ENCODE results near the gene SLC2A4. TPM values are rescaled to one million over a fixed set of nuclear protein-coding genes. Genes with fewer than 3 reads are reported as not detected.

SLC2A4 gene
- 0.19 and 0.20 TPM in 2 replicates for total RNA-seq (2022)
- percentile 9 among the genes with signal in this experiment for Bru-seq, nascent RNA
- percentile 13 among the genes with signal in this experiment for BruChase-seq, experiment 1, labeled RNA remaining after a 6-hour chase
- BruChase-seq, experiment 2, labeled RNA remaining after a 2-hour chase, result percentile 22 among the genes with signal in this experiment
- long read RNA-seq, result 0 reads

DNA sequence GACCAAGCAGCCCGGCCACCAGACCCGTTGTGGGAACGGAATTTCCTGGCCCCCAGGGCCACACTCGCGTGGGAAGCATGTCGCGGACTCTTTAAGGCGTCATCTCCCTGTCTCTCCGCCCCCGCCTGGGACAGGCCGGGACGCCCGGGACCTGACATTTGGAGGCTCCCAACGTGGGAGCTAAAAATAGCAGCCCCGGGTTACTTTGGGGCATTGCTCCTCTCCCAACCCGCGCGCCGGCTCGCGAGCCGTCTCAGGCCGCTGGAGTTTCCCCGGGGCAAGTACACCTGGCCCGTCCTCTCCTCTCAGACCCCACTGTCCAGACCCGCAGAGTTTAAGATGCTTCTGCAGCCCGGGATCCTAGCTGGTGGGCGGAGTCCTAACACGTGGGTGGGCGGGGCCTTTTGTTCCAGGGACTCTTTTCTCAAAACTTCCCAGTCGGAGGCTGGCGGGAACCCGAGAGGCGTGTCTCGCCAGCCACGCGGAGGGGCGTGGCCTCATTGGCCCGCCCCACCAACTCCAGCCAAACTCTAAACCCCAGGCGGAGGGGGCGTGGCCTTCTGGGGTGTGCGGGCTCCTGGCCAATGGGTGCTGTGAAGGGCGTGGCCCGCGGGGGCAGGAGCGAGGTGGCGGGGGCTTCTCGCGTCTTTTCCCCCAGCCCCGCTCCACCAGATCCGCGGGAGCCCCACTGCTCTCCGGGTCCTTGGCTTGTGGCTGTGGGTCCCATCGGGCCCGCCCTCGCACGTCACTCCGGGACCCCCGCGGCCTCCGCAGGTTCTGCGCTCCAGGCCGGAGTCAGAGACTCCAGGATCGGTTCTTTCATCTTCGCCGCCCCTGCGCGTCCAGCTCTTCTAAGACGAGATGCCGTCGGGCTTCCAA is at the start of gene SLC2A4:
Gene SLC2A4, plus strand, starts transcription at position 645 of the 879 bp plus-strand sequence. Its CDS starts 217 bp downstream, at position 862.
- TF ChIP-seq, protein P1, sequence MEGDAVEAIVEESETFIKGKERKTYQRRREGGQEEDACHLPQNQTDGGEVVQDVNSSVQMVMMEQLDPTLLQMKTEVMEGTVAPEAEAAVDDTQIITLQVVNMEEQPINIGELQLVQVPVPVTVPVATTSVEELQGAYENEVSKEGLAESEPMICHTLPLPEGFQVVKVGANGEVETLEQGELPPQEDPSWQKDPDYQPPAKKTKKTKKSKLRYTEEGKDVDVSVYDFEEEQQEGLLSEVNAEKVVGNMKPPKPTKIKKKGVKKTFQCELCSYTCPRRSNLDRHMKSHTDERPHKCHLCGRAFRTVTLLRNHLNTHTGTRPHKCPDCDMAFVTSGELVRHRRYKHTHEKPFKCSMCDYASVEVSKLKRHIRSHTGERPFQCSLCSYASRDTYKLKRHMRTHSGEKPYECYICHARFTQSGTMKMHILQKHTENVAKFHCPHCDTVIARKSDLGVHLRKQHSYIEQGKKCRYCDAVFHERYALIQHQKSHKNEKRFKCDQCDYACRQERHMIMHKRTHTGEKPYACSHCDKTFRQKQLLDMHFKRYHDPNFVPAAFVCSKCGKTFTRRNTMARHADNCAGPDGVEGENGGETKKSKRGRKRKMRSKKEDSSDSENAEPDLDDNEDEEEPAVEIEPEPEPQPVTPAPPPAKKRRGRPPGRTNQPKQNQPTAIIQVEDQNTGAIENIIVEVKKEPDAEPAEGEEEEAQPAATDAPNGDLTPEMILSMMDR (IDR thresholded peaks at IDR 0.05; ENCODE audit: unreplicated experiment), result no peak
- CTCF ChIA-PET, result interaction anchor here (0.6 to 2.9 kb wide), 6 partner anchors 9 to 279 kb away, joined by 3 to 14 read pairs (median 3); partner anchors contain the start of gene PHF23
- no peaks in the 10 kb centered on the region for H3K9me3 Mint-ChIP-seq (ENCODE audit: low read depth, unreplicated experiment)

DNA sequence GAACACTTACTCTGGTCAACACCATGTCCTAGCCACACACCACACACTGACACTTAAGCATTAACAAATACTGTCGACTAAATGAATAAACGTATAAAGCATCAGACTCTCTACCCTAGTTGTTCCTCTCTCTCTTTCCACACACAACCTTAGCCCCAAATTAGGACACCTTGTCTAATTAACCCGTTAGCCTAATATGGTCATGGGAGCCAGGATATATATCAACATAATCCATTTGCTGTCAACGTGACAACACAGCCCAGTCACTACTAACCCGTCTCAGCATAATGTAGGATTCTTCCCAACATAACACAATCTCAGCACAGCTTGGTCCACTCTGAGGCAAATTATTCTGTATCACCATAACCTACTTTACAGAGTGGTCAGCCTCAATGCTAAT is 49.4 kb upstream of the SLC2A4 start:
- no peak overlapping the region for H3K27ac Mint-ChIP-seq (ENCODE audit: unreplicated experiment)
- peaks cover 63% of the 10 kb centered on the region for H3K36me3 Mint-ChIP-seq (ENCODE audit: insufficient read depth, unreplicated experiment)

More for the DNA sequence above, at the start of gene SLC2A4:
- intact Hi-C loops (cut with micrococcal nuclease; ENCODE audit: unreplicated experiment), result loop anchor here (2.0 kb wide), 1 partner anchor 13 kb away; the partner anchor contains the start of gene YBX2
- Mint-ChIP-seq H3K27ac (ENCODE audit: unreplicated experiment) (no peak within 1 kb of the TSS), H3K4me3 (ENCODE audit: low read depth, unreplicated experiment) (peak within 1 kb of the TSS; percentile 75), H3K4me1 (ENCODE audit: low read depth, unreplicated experiment) (peaks cover 16% of the 10 kb centered on the region), H3K27me3 (ENCODE audit: unreplicated experiment) (peaks cover 19% of the 10 kb centered on the region), H3K36me3 (ENCODE audit: insufficient read depth, unreplicated experiment) (peaks cover 14% of the 10 kb centered on the region)
- peak; percentile 91 for DNase-seq
- BruUV-seq (replicated peaks), result no TSS peak

DNA sequence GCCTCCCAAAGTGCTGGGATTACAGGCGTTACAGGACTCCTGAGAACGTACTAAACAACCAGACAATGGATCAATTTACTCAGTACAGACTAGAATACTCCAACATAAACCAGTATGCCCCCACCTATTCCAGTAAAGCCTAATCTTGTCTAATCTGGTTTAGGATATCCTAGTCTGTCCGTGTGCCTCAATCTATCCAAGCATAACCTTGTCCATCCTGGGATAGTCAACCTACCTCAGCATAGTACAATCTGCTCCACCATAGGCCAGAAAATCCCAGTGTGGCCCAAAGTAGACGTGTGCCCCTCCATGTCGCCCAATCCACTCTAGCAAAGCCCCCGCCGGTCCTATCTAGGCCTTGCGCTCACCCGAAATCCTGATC is 47.8 kb upstream of the SLC2A4 start:
- TF ChIP-seq, protein P1 (IDR thresholded peaks at IDR 0.05; ENCODE audit: unreplicated experiment), result no peak
- peaks cover 68% of the 10 kb centered on the region for H3K36me3 Mint-ChIP-seq (ENCODE audit: insufficient read depth, unreplicated experiment)
- intact Hi-C loops (cut with micrococcal nuclease; ENCODE audit: unreplicated experiment), result no loop called here
- H3K27me3 Mint-ChIP-seq (ENCODE audit: unreplicated experiment), result no peaks in the 10 kb centered on the region
- peak overlapping the region; percentile 95 for H3K27ac Mint-ChIP-seq (ENCODE audit: unreplicated experiment)
- peaks cover 41% of the 10 kb centered on the region for H3K4me1 Mint-ChIP-seq (ENCODE audit: low read depth, unreplicated experiment)
- CTCF ChIA-PET, result interaction anchor here (0.7 to 1.8 kb wide), 2 partner anchors 13 to 188 kb away, joined by 3 to 5 read pairs; no protein-coding TSS in a partner anchor
- DNase-seq, result no peak
- H3K9me3 Mint-ChIP-seq (ENCODE audit: low read depth, unreplicated experiment), result no peaks in the 10 kb centered on the region
- H3K4me3 Mint-ChIP-seq (ENCODE audit: low read depth, unreplicated experiment), result peak overlapping the region; percentile 82
- no TSS peak for BruUV-seq (replicated peaks)

More for the DNA sequence above, 49.4 kb upstream of the SLC2A4 start:
- TSS peak; percentile 20 for BruUV-seq (replicated peaks)
- Mint-ChIP-seq H3K9me3 (ENCODE audit: low read depth, unreplicated experiment) (no peaks in the 10 kb centered on the region), H3K27me3 (ENCODE audit: unreplicated experiment) (no peaks in the 10 kb centered on the region), H3K4me3 (ENCODE audit: low read depth, unreplicated experiment) (peak overlapping the region; percentile 82), H3K4me1 (ENCODE audit: low read depth, unreplicated experiment) (peaks cover 38% of the 10 kb centered on the region)
- intact Hi-C loops (cut with micrococcal nuclease; ENCODE audit: unreplicated experiment), result no loop called here
- CTCF ChIA-PET, result interaction anchor here (0.8 kb wide), 1 partner anchor 1691 kb away, joined by 3 read pairs; no protein-coding TSS in a partner anchor
- DNase-seq, result no peak
- TF ChIP-seq, protein P1 (IDR thresholded peaks at IDR 0.05; ENCODE audit: unreplicated experiment), result no peak

DNA sequence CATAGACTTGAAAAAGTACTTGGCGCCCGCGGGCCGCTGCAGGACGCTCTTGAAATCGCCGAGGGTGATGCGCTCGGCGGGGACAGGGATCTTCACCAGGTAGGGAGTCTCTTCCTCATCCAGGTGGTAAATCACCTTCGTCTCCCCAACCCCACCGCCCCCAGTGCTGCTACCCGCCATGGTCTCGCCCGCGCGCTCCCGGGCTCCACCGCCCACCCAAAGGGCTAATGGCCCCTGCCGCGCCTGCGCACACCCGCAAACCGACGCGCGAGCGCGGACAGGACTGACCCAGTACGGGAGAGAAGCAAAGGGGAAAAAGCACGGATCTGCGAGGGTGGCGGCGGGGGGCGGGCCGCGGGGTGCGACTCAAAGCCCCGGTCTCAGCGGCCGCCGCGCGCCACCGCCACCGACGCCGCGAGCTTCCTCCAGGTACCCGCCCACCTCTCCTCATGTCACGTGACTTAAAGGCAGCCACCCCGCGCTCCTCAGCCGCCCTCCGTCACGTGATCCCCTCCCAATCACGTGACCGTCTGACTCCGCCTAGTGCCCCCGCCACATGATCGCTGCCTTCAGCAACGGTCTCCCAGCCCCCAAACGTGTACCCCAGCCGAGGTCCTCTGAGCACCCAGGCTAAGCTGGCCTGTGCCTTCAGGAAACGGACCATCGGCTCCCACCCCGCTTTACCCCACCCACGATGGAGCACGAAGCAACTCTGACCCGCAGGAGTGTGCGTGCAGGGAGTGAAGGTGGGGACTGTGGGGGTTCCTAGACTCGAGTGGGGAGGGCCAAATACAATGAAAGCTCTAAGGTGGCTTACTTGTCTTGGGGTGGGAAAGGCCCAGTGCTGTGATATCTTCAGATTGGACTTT is 47.2 kb upstream of the SLC2A4 start, which contains the start of gene DVL2:
Gene DVL2, minus strand, starts transcription at position 435 of the 869 bp plus-strand sequence. Its CDS starts 255 bp downstream, at position 180.
- H3K27ac Mint-ChIP-seq (ENCODE audit: unreplicated experiment), result peak within 1 kb of the TSS; percentile 95
- H3K4me3 Mint-ChIP-seq (ENCODE audit: low read depth, unreplicated experiment), result peak within 1 kb of the TSS; percentile 82
- no peaks in the 10 kb centered on the region for H3K9me3 Mint-ChIP-seq (ENCODE audit: low read depth, unreplicated experiment)
- peak; percentile 91 for DNase-seq
- peaks cover 74% of the 10 kb centered on the region for H3K36me3 Mint-ChIP-seq (ENCODE audit: insufficient read depth, unreplicated experiment)
- TF ChIP-seq, protein P1 (IDR thresholded peaks at IDR 0.05; ENCODE audit: unreplicated experiment), result no peak
- intact Hi-C loops (cut with micrococcal nuclease; ENCODE audit: unreplicated experiment), result no loop called here
- no TSS peak for BruUV-seq (replicated peaks)
- peaks cover 41% of the 10 kb centered on the region for H3K4me1 Mint-ChIP-seq (ENCODE audit: low read depth, unreplicated experiment)
- H3K27me3 Mint-ChIP-seq (ENCODE audit: unreplicated experiment), result no peaks in the 10 kb centered on the region
- CTCF ChIA-PET, result interaction anchor here (0.7 to 1.8 kb wide), 3 partner anchors 14 to 188 kb away, joined by 3 to 5 read pairs (median 3); partner anchors contain the start of genes ACADVL and DLG4

All from Calu3 (cell line).